Peyer's patch (tissue), 4 donors: ENCODE data around the gene RAB40B.

Experiments
- CTCF ChIP-seq, 6 experiments: fragments of 450-650 bp in 4 of 6; fragments of 200-600 bp in 2 of 6; sonication (generic) in 1 of 6; IDR thresholded peaks; one replicate each; pipeline ENCODE4 v1.5.1; 2017 to 2019; ENCODE audit warnings: antibody characterized with exemption in 6 of 6, mild to moderate bottlenecking in 3 of 6, moderate library complexity in 1 of 6
- POLR2A ChIP-seq, 2 donors: fragments of 450-650 bp; IDR thresholded peaks; one replicate each; pipeline ENCODE4 v1.5.1; 2017; ENCODE audit warnings: antibody characterized with exemption in 2 of 2, mild to moderate bottlenecking in 2 of 2, moderate library complexity in 2 of 2

DNA sequence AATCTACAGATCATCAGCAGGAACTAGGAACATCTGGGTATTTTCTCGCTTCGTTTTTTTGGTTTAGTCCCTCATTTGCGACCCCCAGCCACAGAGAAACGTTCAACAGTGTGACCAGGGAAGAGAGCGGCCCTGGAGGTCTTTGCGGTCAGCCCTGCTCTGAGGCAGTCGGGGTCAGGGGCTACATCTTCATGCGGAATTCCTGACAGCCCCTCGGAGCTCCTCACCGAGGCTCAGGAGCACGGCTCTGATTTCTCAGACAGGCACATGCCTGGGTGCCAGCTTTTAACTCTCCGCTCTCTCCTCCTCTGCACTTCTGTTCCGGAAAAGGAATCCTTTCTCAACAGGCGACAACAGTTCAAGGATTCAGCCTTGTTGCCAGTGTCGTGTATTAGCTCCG lies 42.2 kb downstream of the RAB40B start:
- no peak for TF ChIP-seq CTCF (IDR thresholded peaks at IDR 0.05)
- no peak for TF ChIP-seq POLR2A (IDR thresholded peaks at IDR 0.05)
